Inflammatory macrophage treated with lipopolysaccharide for 1 hour (primary cell): ENCODE measurements around the gene INSL3.
"Not testable (repeated sequence)": the region's sequence is repeated elsewhere in the genome, so short reads cannot be mapped to it uniquely, and the experiment has no call there.

ENCODE experiments used
- DNase-seq, 2 donors: peaks; one replicate each; pipeline ENCODE4 v3.0.0-alpha.2; 2020 to 2022

Gene INSL3

GRCh38 chr19:17780781-17781180 lies 40.5 kb downstream of the INSL3 start:
- no peak for DNase-seq

GRCh38 chr19:17778968-17779929 lies 42.1 kb downstream of the INSL3 start:
- DNase-seq = peak; percentile 88 to 90

GRCh38 chr19:17778251-17778967 lies 42.9 kb downstream of the INSL3 start:
- peak; percentile 83 to 94 for DNase-seq

GRCh38 chr19:17777840-17778239 lies 43.5 kb downstream of the INSL3 start:
- DNase-seq = not testable (repeated sequence)

GRCh38 chr19:17775991-17776803 lies 45.1 kb downstream of the INSL3 start:
- peak; percentile 87 to 97 for DNase-seq

GRCh38 chr19:17775245-17775927 lies 45.9 kb downstream of the INSL3 start:
- DNase-seq = peak in 1 of 2 donors; percentile 74

- peak in 1 of 2 donors; percentile 48 for DNase-seq
These were observed 49.1 kb downstream of the INSL3 start for GRCh38 chr19:17772172-17772571.

DNA sequence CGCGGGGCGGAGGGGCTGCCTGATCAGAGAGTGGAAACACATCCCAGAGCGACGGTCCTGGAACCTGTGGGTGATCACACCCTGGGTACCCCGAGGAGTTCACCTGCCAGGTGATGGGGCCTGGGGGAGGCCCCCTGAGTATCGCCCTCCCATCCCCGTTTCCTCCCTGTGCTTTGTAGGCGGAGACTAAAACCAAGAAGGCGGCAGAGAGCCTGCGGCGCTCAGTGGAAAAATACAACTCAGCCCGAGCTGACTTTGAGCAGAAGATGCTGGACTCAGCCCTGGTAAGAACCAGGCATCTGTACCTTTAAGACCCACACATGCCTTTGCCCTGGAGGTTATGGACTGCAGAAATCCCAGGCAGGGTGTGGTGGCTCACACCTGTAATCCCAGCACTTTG lies 50.7 kb downstream of the INSL3 start:
- no peak for DNase-seq

DNA sequence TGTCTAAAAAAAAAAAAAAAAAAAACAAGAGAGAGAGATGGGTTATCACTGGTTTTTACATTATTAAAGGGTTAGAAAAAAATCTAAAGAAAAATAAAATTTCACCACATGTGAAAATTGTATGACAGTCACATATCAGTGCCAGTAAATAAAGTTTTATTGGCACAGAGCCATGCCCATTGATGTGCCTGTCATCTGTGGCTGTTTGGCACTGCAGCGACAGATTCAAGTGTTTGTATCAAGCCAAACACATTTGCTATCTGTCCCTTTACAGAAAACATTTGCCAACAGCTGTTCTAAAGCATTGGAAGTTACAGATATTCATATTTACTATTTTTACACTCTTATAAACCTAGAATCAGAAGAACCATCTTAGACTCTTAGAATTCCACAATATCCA lies 53.8 kb downstream of the INSL3 start:
- DNase-seq = no peak

DNA sequence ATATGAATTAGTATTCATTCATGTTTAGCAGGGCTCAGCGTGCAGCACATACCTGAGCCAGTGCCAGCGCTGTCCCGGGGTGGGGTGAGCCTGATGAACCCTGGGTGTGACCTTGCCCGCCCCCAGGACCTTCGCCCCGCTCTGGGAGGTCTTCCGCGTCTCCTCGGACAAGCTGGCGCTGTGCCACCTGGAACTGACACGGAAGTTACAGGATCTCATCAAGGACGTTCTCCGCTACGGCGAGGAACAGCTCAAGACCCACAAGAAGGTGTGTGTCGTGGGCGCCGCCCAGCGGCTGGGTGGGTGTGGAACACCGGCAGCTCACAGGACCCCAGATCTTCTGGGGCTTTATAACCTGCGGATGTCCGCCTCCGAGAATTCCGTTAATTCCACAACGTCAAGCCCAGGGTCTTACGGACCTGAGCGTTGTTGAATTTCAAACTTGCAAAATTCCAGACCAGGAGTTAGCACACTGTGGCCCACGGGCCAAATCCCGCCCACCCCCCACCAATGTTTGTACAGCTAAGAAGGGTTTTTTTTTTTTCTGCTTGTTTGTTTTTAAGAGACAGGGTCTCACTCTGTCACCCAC lies 54.7 kb downstream of the INSL3 start:
- peak; percentile 67 to 77 for DNase-seq
